ENCODE data around the gene MKX.

GRCh38 chr10:27742195-27743011, 3.2 kb downstream of the MKX start:
- TF ChIP-seq ZNF274 (IDR thresholded peaks at IDR 0.05; ENCODE audit: low read depth, low read length) (no peak), YY1 (IDR thresholded peaks at IDR 0.05; ENCODE audit: insufficient read depth, insufficient read length) (no peak), SUZ12 (IDR thresholded peaks at IDR 0.05; ENCODE audit: extremely low read depth, insufficient read depth, insufficient read length) (no peak)

Measured in NT2/D1 (cell line).